IMR-90 (cell line): ENCODE results near the gene SLC4A11. TPM values are rescaled to one million over a fixed set of nuclear protein-coding genes. Genes with fewer than 3 reads are reported as not detected.
A peak's percentile ranks its signal among the peaks of the same experiment; 100 is the strongest.

Source experiments
- ATAC-seq: fragments of 200-7000 bp; cut with Tn5 transposase; 2 replicates; pipeline ENCODE4 v1.9.1; 2020; ENCODE audit warnings: low read depth, mild to moderate bottlenecking, moderate library complexity
- BruUV-seq: library from RNA; stranded (reverse); fragments of 400-500 nt; replicated peaks from 2 replicates; lab custom pipeline; 2021; lab: Mats Ljungman, UMichigan
- CTCF ChIA-PET: fragments of 300-600 bp; formaldehyde crosslinking; extraction: SDS; loops from one replicate; lab custom pipeline; 2021; ENCODE audit warnings: antibody characterized with exemption; lab: Yijun Ruan, JAX
- POLR2A ChIA-PET: fragments of 300-600 bp; sonication (Branson Sonifier 250); formaldehyde crosslinking; loops from one replicate; lab custom pipeline; 2022; ENCODE audit warnings: antibody characterized with exemption; ENCODE audit not compliant: unreplicated experiment; lab: Charles Lee
- DNase-seq: peaks from one replicate; pipeline ENCODE4 v3.0.0; 2013
- H2AFZ ChIP-seq: replicated peaks from 2 replicates; pipeline ENCODE3; 2013; ENCODE audit warnings: low read length, mild to moderate bottlenecking; ENCODE audit not compliant: poor library complexity
- H2AK5ac ChIP-seq: 2 replicates; pipeline ENCODE4 v1.6.1; 2013; ENCODE audit warnings: low read depth, low read length, inconsistent platforms
- H2AK9ac ChIP-seq: replicated peaks from 2 replicates; pipeline ENCODE3; 2013; ENCODE audit warnings: mild to moderate bottlenecking, low read depth, low read length, moderate library complexity; ENCODE audit not compliant: poor library complexity
- H2BK120ac ChIP-seq: 2 replicates; pipeline ENCODE4 v1.6.1; 2013; ENCODE audit warnings: low read depth, low read length, inconsistent platforms
- H2BK15ac ChIP-seq: 3 replicates; pipeline ENCODE4 v1.6.1; 2013; ENCODE audit warnings: low read depth, low read length, inconsistent platforms
- H2BK20ac ChIP-seq: 2 replicates; pipeline ENCODE4 v1.6.1; 2013; ENCODE audit warnings: low read depth, mild to moderate bottlenecking, inconsistent platforms, low read length, moderate library complexity
- H2BK5ac ChIP-seq: 2 replicates; pipeline ENCODE4 v1.6.1; 2013; ENCODE audit warnings: mild to moderate bottlenecking, low read depth, low read length, inconsistent platforms; ENCODE audit not compliant: poor library complexity, severe bottlenecking
- H3K14ac ChIP-seq: replicated peaks from 2 replicates; pipeline ENCODE4 v1.6.1; 2013; ENCODE audit warnings: low read depth, low read length, inconsistent platforms
- H3K18ac ChIP-seq: 2 replicates; pipeline ENCODE4 v1.6.1; 2013; ENCODE audit warnings: low read depth, low read length, control low read depth
- H3K23ac ChIP-seq: 2 replicates; pipeline ENCODE4 v1.6.1; 2013; ENCODE audit warnings: low read depth, low read length, inconsistent platforms
- H3K27ac ChIP-seq: 2 replicates; pipeline ENCODE4 v1.5.1; 2013; ENCODE audit warnings: mild to moderate bottlenecking, control low read depth, low read length; ENCODE audit not compliant: insufficient read depth
- H3K27me3 ChIP-seq: 2 replicates; pipeline ENCODE4 v1.6.1; 2013; ENCODE audit warnings: low read length; ENCODE audit not compliant: control insufficient read depth, insufficient read depth
- H3K36me3 ChIP-seq: 2 replicates; pipeline ENCODE4 v1.6.1; 2013; ENCODE audit warnings: low read length, mixed read lengths; ENCODE audit not compliant: control insufficient read depth, insufficient read depth
- H3K4ac ChIP-seq: 2 replicates; pipeline ENCODE4 v1.6.1; 2013; ENCODE audit warnings: low read depth, low read length, inconsistent platforms
- H3K4me1 ChIP-seq: 2 replicates; pipeline ENCODE4 v1.6.1; 2013; ENCODE audit warnings: low read length, mixed read lengths; ENCODE audit not compliant: control insufficient read depth, insufficient read depth
- H3K4me2 ChIP-seq: 2 replicates; pipeline ENCODE4 v1.6.1; 2013; ENCODE audit warnings: low read depth, mild to moderate bottlenecking, control low read depth, low read length, moderate library complexity
- H3K4me3 ChIP-seq: 2 replicates; pipeline ENCODE4 v1.5.1; 2013; ENCODE audit warnings: low read depth, mild to moderate bottlenecking, control low read depth, low read length, moderate library complexity; ENCODE audit not compliant: insufficient read depth
- H3K56ac ChIP-seq: 2 replicates; pipeline ENCODE4 v1.6.1; 2013; ENCODE audit warnings: low read length, inconsistent platforms; ENCODE audit not compliant: insufficient read depth; ENCODE audit errors: extremely low read depth
- H3K79me1 ChIP-seq, 2 experiments: 2 replicates each; pipeline ENCODE4 v1.6.1; 2013; ENCODE audit warnings: low read length in 2 of 2, inconsistent platforms in 1 of 2, low read depth in 1 of 2
- H3K9ac ChIP-seq: 2 replicates; pipeline ENCODE4 v1.6.1; 2013; ENCODE audit warnings: low read depth, low read length, control low read depth
- H3K9me1 ChIP-seq: 2 replicates; pipeline ENCODE4 v1.6.1; 2013; ENCODE audit warnings: low read length, inconsistent platforms; ENCODE audit not compliant: insufficient read depth
- H3K9me3 ChIP-seq: 2 replicates; pipeline ENCODE4 v1.6.1; 2013; ENCODE audit warnings: low read length; ENCODE audit not compliant: control insufficient read depth, insufficient read depth
- H4K20me1 ChIP-seq: 2 replicates; pipeline ENCODE4 v1.6.1; 2013; ENCODE audit warnings: low read length, inconsistent platforms; ENCODE audit not compliant: insufficient read depth
- H4K5ac ChIP-seq: 2 replicates; pipeline ENCODE4 v1.6.1; 2013; ENCODE audit warnings: mild to moderate bottlenecking, low read depth, low read length, control low read depth
- H4K8ac ChIP-seq, 2 experiments: 2 replicates each; pipeline ENCODE4 v1.6.1; 2013; ENCODE audit warnings: low read depth in 2 of 2, low read length in 2 of 2, control low read depth in 1 of 2, inconsistent platforms in 1 of 2
- H4K91ac ChIP-seq: 2 replicates; pipeline ENCODE4 v1.6.1; 2013; ENCODE audit warnings: low read depth, low read length, inconsistent platforms; ENCODE audit not compliant: insufficient read depth
- BHLHE40 ChIP-seq: fragments of 150-350 bp; IDR thresholded peaks from 2 replicates; pipeline ENCODE4 v1.6.1; 2016; ENCODE audit warnings: mild to moderate bottlenecking, low read depth, low read length
- CEBPB ChIP-seq: IDR thresholded peaks from 2 replicates; pipeline ENCODE4 v1.6.1; 2012; ENCODE audit warnings: low read depth, low read length, improper control_type of control experiment
- CHD1 ChIP-seq: IDR thresholded peaks from 2 replicates; pipeline ENCODE4 v1.6.1; 2012; ENCODE audit warnings: low read depth, low read length, improper control_type of control experiment
- MAFK ChIP-seq: IDR thresholded peaks from 2 replicates; pipeline ENCODE4 v1.6.1; 2012; ENCODE audit warnings: low read depth, low read length, improper control_type of control experiment
- MAZ ChIP-seq: IDR thresholded peaks from 2 replicates; pipeline ENCODE4 v1.6.1; 2012; ENCODE audit warnings: low read depth, mild to moderate bottlenecking, low read length, improper control_type of control experiment, moderate library complexity, borderline replicate concordance
- MXI1 ChIP-seq: IDR thresholded peaks from 2 replicates; pipeline ENCODE4 v1.6.1; 2012; ENCODE audit warnings: low read depth, mild to moderate bottlenecking, low read length, moderate library complexity, borderline replicate concordance
- NFE2L2 ChIP-seq: fragments of 150-350 bp; IDR thresholded peaks from 2 replicates; pipeline ENCODE4 v1.6.1; 2016; ENCODE audit warnings: low read depth, mild to moderate bottlenecking, low read length
- POLR2A ChIP-seq: IDR thresholded peaks from 2 replicates; pipeline ENCODE4 v1.6.1; 2012; ENCODE audit warnings: mild to moderate bottlenecking, low read depth, low read length
- RAD21 ChIP-seq: IDR thresholded peaks from 2 replicates; pipeline ENCODE4 v1.6.1; 2012; ENCODE audit warnings: low read length, improper control_type of control experiment
- RCOR1 ChIP-seq: IDR thresholded peaks from 2 replicates; pipeline ENCODE4 v1.6.1; 2012; ENCODE audit warnings: mild to moderate bottlenecking, low read length, improper control_type of control experiment; ENCODE audit not compliant: insufficient replicate concordance
- RFX5 ChIP-seq: IDR thresholded peaks from 2 replicates; pipeline ENCODE4 v1.8.0; 2012; ENCODE audit warnings: low read depth, mild to moderate bottlenecking, low read length, moderate library complexity
- SMC3 ChIP-seq: fragments of 150-350 bp; IDR thresholded peaks from 2 replicates; pipeline ENCODE4 v1.6.1; 2016; ENCODE audit warnings: low read depth, mild to moderate bottlenecking, antibody characterized with exemption, low read length, moderate library complexity
- WGBS, 2 experiments: methylation state at CpG; one replicate each; pipeline versions ENCODE4 v1.1.5 to v1.1.7; 2013; ENCODE audit warnings: missing lambda C conversion rate in 2 of 2; ENCODE audit not compliant: insufficient read length in 1 of 2; ENCODE audit errors: extremely low coverage in 2 of 2; 5-methylcytosine and 5-hydroxymethylcytosine counted together
- dilution Hi-C: fragments of 300-500 bp; cut with HindIII; formaldehyde crosslinking; loops from one replicate; pipeline ENCODE4 v1.14.3; 2018; ENCODE audit warnings: low sequenced_read_pairs; ENCODE audit not compliant: unreplicated experiment
- in situ Hi-C: fragments of 300-500 bp; cut with MboI; formaldehyde crosslinking; loops from 3 replicates; pipeline ENCODE4 v1.14.3; 2019; ENCODE audit warnings: low sequenced_read_pairs, inconsistent platforms, mixed read lengths
- intact Hi-C: fragments of 100-400 bp; cut with micrococcal nuclease; formaldehyde crosslinking; loops from 2 replicates; pipeline ENCODE4 v1.10.0; 2022
- polyA plus RNA-seq, 3 experiments: library from polyadenylated mRNA; depleted of rRNA; stranded (reverse); fragments of >200 nt; gene quantifications; 2 replicates each; pipeline ENCODE4 v1.2.3, GENCODE V29; 2012; ENCODE audit warnings: low replicate concordance in 1 of 3
- total RNA-seq: library from RNA; depleted of rRNA; stranded (reverse); fragments of >200 nt; gene quantifications from 2 replicates; pipeline ENCODE4 v1.2.3, GENCODE V29; 2012
- TF ChIP-seq, protein P1 (sequence below): conservative IDR thresholded peaks from 2 replicates; pipeline ENCODE4 v1.5.1; 2012; ENCODE audit warnings: mild to moderate bottlenecking, low read depth, low read length, improper control_type of control experiment
- TF ChIP-seq, protein P2 (sequence below): fragments of 150-350 bp; IDR thresholded peaks from 2 replicates; pipeline ENCODE4 v1.6.1; 2016; ENCODE audit warnings: low read depth, mild to moderate bottlenecking, low read length, moderate library complexity, borderline replicate concordance

The SLC4A11 gene
- total and polyA plus RNA-seq, 2 of the 4 experiments (the other 2 are of a cell fraction), result 0.36 to 0.79 TPM

DNA sequence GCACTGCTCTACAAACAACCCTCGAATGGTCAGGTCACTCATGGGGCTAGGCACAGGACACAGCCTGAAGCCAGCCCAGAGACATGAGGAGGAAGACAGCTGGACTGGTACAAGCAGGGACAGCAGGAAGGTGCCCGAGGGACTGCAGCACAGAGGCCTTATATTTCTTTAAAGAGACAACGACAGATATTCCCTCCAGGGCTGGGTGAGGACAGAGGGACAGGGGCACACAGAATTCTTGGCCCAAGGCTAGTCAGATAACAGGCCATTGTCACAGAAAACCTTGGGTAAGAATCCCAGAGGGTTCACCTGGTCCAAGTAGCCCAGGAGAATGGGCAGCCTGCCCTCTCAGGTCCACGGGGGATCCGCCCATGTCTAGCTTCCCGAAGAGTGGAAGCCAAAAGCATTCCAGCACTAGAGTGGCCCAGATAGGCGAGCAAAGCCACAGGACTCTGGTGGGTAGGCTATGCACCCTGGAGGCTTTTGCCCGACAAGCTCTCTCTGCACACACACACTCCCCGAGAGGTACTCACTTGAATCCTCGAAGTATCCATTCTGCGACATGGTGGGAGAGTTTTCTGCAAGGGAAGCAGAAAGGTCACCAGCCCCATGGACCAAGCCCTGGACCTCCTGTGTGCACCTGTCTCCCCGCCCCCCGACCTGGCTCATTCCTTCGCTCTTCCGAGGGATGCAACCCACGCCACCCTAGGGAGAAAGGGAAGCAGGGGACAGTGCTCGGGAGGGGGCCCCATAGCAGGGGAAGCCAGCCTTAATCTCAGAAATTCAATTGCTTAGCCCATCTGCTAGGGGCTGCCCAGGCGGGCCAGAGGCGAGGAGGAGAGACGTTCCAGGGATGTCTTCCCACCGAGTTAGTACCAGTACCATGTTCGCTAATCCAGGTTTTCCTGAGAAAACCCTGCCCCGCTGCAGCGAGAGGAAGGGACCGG is 1.7 kb downstream of the SLC4A11 start:
- no peak overlapping the region for H2BK15ac ChIP-seq
- dilution Hi-C loops, result no loop called here
- H2BK20ac ChIP-seq, result no peak overlapping the region
- BruUV-seq, result no TSS peak
- H3K14ac ChIP-seq, result no peak overlapping the region
- no peak overlapping the region for H2AK5ac ChIP-seq
- WGBS, 2 experiments, result 32% methylated on average over 5 of the region's 25 CpGs; no CpG with 5 or more reads in 1 of the 2 experiments
- in situ Hi-C loops, result no loop called here
- no peak overlapping the region for H3K56ac ChIP-seq
- H3K4me1 ChIP-seq, result no peaks in the 10 kb centered on the region; the same call in 1 of the 2 replicates
- H3K36me3 ChIP-seq, result no peaks in the 10 kb centered on the region
- no peak overlapping the region for H3K9ac ChIP-seq
- H2AFZ ChIP-seq, result peak overlapping the region; percentile 48
- no peak overlapping the region for H4K5ac ChIP-seq
- POLR2A ChIA-PET, result no interaction called here
- peaks cover 4% of the 10 kb centered on the region; the same call in 1 of the 2 replicates for H4K20me1 ChIP-seq
- no peak overlapping the region for H4K8ac ChIP-seq
- CTCF ChIA-PET, result no interaction called here
- no peaks in the 10 kb centered on the region for H3K9me1 ChIP-seq
- no peak for DNase-seq
- no peaks in the 10 kb centered on the region for H3K9me3 ChIP-seq
- peaks cover 36% of the 10 kb centered on the region for H3K27me3 ChIP-seq
- no peak overlapping the region; the same call in 1 of the 2 replicates for H3K4me2 ChIP-seq
- H4K91ac ChIP-seq, result no peak overlapping the region
- H3K4me3 ChIP-seq, result no peak overlapping the region
- no peak overlapping the region for H3K4ac ChIP-seq
- H3K23ac ChIP-seq, result 0 out of 2 replicates have a peak overlapping the region, but pooled peaks have one; percentile 38
- H3K79me1 ChIP-seq, result no peaks in the 10 kb centered on the region
- H2AK9ac ChIP-seq, result peak overlapping the region; percentile 31
- no peak overlapping the region for H3K18ac ChIP-seq
- no peak overlapping the region for H2BK5ac ChIP-seq
- intact Hi-C loops, result no loop called here
- no peak for ATAC-seq
- H2BK120ac ChIP-seq, result no peak overlapping the region
- no peak overlapping the region for H3K27ac ChIP-seq
- TF ChIP-seq SMC3 (no peak), MXI1 (no peak), RFX5 (no peak), CEBPB (no peak), POLR2A (no peak), NFE2L2 (no peak), RCOR1 (no peak), MAFK (no peak), BHLHE40 (no peak), MAZ (no peak), RAD21 (no peak), CHD1 (no peak)
- TF ChIP-seq, protein P1, sequence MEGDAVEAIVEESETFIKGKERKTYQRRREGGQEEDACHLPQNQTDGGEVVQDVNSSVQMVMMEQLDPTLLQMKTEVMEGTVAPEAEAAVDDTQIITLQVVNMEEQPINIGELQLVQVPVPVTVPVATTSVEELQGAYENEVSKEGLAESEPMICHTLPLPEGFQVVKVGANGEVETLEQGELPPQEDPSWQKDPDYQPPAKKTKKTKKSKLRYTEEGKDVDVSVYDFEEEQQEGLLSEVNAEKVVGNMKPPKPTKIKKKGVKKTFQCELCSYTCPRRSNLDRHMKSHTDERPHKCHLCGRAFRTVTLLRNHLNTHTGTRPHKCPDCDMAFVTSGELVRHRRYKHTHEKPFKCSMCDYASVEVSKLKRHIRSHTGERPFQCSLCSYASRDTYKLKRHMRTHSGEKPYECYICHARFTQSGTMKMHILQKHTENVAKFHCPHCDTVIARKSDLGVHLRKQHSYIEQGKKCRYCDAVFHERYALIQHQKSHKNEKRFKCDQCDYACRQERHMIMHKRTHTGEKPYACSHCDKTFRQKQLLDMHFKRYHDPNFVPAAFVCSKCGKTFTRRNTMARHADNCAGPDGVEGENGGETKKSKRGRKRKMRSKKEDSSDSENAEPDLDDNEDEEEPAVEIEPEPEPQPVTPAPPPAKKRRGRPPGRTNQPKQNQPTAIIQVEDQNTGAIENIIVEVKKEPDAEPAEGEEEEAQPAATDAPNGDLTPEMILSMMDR, result no peak
- TF ChIP-seq, protein P2, sequence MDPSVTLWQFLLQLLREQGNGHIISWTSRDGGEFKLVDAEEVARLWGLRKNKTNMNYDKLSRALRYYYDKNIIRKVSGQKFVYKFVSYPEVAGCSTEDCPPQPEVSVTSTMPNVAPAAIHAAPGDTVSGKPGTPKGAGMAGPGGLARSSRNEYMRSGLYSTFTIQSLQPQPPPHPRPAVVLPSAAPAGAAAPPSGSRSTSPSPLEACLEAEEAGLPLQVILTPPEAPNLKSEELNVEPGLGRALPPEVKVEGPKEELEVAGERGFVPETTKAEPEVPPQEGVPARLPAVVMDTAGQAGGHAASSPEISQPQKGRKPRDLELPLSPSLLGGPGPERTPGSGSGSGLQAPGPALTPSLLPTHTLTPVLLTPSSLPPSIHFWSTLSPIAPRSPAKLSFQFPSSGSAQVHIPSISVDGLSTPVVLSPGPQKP, result no peak
